NCI-H2107 (cell line): Measurements from ENCODE around the gene MAN2A2.

Source experiments
- DNase-seq: peaks from one replicate; lab custom pipeline; 2025; lab: John Stamatoyannopoulos, UW

MAN2A2 gene

GRCh38 chr15:90902840-90903732 lies at the start of gene MAN2A2:
MAN2A2 (plus strand) TSS chr15:90903302; CDS start chr15:90904208, 906 bp downstream.
- no peak for DNase-seq

- no peak for DNase-seq
These were observed 48.0 kb upstream of the MAN2A2 start for GRCh38 chr15:90855139-90855538.

- DNase-seq = no peak
These were observed 45.8 kb upstream of the MAN2A2 start for GRCh38 chr15:90857337-90857736.

- no peak for DNase-seq
These were observed 45.1 kb upstream of the MAN2A2 start for GRCh38 chr15:90857883-90858443.

GRCh38 chr15:90859234-90860131 lies 43.6 kb upstream of the MAN2A2 start:
- no peak for DNase-seq

DNA sequence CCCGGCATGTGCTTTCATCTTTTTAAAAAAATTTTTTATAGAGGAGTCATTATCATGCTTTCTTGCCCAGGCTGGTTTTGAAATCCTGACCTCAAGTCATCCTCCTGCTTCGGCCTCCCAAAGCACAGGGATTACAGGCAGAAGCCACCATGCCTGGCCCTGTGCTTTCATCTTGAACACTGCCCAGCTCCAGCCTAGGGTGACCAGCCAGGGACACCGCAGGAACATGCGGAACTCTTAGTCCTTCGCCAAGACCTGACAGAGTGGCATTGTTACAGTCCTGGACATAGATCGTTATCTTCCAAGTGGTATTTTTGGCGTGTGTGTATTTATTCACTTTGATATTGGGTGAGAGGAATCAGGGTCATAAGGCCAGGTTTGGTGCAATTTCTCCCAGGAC lies 42.7 kb upstream of the MAN2A2 start:
- DNase-seq = no peak

- no peak for DNase-seq
These were observed 42.0 kb upstream of the MAN2A2 start for GRCh38 chr15:90860942-90861675.

- DNase-seq = no peak
These were observed 40.6 kb upstream of the MAN2A2 start for GRCh38 chr15:90862487-90862886.

- no peak for DNase-seq
These were observed 39.9 kb upstream of the MAN2A2 start for GRCh38 chr15:90862964-90863778.

DNA sequence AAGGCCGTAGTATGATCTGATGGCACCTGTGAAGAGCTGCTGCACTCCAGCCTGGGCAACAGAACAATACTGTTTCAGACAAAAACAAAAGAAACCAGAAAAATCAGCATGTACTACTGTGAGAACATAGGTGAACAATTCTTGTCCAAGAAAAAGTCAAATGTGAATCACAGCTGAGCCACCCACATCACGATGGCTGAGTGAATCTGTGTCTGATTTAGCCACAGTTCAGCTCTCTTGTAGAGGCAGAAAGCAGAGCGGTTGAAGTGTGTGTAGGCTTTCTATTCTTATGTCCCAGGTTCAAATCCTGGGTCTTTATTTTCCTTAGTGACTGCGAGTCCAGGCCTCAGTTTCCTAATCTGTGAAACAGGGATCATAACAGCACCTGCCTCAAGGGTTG lies 39.1 kb upstream of the MAN2A2 start:
- no peak for DNase-seq

DNA sequence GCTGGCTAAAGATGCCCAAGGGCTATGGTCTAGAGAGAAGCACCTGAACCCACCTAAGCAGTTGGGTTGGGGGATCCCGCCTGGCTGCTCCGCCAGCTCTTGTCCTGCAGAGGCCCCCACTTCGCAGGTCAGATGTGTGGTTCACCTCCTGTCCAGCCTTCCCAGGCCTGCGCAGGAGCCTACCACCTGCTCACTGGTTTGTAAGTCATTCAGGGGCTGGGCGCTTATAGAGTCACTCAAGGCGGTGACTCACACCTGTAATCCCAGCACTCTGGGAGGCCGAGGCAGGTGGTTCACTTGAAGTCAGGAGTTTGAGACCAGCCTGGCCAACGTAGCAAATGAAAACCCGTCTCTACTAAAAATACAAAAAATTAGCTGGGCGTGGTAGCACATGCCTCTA lies 38.6 kb upstream of the MAN2A2 start:
- DNase-seq = no peak

GRCh38 chr15:90865702-90866101 lies 37.4 kb upstream of the MAN2A2 start:
- DNase-seq = no peak

DNA sequence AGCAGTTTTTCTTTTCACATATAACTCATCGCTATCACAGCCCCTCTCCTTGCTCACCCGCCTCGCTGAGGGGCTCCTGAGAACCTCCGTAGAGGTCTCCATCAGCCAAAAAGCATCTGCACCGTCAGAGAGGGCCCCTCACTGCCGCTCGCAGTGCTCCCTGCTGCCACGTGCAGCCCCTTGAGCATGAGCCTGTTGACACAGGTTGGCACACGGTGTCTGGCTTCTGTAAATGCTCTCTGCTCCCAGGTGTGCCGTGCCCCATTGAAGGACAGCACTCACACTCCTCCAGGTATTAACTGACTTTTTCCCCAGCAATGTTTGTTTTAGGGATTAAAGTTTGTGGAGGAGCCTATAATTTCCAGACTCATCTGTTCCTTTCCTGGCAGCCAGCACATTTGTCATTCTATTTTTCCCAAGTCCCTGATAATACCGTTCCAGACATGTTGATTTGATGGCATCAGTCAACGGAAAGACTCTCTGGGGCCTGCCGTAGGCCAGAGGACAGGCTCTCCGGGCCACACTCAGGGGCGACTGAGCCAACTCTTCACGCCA lies 36.9 kb upstream of the MAN2A2 start:
- no peak for DNase-seq

- no peak for DNase-seq
These were observed 36.3 kb upstream of the MAN2A2 start for GRCh38 chr15:90866800-90867199.

- DNase-seq = no peak
These were observed 34.8 kb upstream of the MAN2A2 start, which contains the start of gene FURIN for GRCh38 chr15:90868261-90868689. FURIN (plus strand) TSS chr15:90868588; CDS start chr15:90875741, 7,153 bp downstream.

DNA sequence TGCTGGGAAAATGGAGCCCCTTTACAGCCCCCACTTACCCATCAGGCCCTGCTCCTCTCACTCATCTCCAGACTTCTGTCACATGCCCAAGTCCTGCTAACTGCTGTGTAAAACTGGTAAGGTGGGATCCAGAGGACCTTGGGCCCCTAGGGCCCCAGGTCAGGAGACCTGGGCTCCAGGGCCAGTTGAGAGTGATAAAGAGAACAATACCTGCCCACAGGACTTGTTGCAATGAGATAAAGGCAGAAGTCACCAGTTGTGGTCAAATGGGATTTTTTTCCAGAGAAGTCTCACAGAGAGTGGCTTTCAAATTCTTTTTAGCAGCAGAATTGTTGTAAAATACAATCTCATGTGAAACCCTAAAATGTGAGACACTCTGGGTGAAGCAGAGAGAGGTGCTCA lies 34.0 kb upstream of the MAN2A2 start:
- DNase-seq = no peak

GRCh38 chr15:90869601-90870353 lies 33.3 kb upstream of the MAN2A2 start:
- DNase-seq = no peak

- no peak for DNase-seq
These were observed 32.6 kb upstream of the MAN2A2 start for GRCh38 chr15:90870354-90871138.

DNA sequence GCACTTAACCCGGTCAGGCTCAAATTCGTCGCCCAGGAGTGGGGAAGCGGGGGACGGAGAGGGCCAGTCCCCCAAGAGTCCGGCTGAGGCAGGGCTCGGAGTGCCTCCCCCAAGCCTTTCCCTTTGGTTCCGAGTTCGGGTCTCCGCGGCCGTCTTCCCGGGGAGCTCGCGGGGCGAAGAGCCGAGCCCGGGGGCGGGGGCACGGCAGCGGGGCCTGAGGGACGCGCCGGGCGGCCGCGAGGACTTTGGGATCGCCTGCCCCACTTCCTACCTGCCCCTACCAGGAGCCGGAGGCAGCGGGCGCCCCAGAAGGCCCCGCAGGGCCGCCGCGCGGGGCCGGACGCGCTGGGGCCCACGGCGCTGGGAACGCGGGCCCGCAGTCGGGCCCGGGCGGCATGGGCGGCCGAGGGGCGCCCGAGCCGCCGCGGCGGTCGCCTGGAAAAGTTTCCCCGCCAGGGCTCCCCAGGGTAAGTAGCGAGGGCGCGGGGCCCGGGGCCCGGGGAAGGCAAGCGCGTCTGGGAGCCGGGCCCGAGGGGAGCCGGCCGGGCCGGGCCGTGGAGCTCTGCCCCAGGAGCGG lies 31.9 kb upstream of the MAN2A2 start:
- no peak for DNase-seq
